GM12872 (cell line): ENCODE data around the gene CDH23.
A peak's percentile ranks its signal among the peaks of the same experiment; 100 is the strongest.

Experiments
- CTCF ChIP-seq: IDR thresholded peaks from 3 replicates; pipeline ENCODE4 v1.5.1; 2011; ENCODE audit warnings: low read depth, mild to moderate bottlenecking, low read length, moderate library complexity; ENCODE audit not compliant: insufficient read depth

The CDH23 gene

DNA sequence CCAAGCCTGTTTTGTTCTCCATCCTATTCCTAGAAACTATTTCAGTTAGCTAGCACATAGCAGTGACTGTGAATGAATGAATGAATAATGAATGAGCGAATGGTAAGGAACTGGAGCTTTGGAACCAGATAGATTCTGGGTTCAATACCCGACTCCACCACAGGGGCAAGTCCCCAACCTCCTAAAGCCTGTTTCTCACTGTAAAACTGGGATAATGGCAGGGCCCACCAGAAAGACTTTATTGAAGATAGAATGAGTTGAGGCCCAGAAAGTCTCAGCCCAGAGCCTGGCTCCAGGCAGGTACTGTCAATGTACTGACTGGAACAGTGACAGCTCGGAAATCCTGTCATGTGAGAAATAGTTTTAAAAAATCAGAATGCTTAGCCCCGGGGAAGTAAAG, 1.1 kb upstream of the CDH23 start:
- no peak for TF ChIP-seq CTCF

DNA sequence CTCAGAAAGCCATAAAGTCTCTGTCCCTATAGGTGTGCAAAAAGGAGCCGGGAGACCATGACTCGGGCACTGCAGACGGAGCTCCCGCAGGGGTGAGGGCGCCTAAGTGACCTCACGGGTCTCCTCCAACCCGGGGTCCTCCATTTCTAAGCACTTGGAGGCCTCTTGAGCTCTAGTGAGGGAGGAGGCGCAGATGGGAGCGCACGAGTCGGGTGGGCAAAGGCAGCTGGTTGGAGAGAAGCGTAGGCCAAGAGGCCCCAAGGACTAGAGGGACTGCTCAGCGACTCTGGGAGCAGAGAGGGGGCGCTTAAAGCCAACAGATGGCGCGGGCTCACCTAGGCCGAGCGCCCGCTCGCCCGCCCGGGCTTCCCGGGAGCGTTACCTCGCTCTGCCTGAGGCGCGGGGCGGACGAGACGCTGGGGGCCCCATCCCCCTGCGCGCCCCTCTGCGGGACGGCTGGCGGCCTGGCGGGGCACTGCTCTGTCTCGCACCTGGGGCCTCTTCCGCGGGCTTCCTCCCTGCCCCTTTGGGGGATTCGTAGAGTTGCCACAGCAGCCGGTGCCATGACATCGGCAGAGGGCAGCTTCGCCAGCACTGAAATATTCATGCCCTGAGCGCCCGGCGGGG, 523 bp upstream of the CDH23 start:
- TF ChIP-seq CTCF, result peak; percentile 30; the same call in 2 of the 3 replicates

GRCh38 chr10:71397296-71398212, 834 bp downstream of the CDH23 start:
- no peak for TF ChIP-seq CTCF

- TF ChIP-seq CTCF, result no peak
These were observed 2.3 kb downstream of the CDH23 start for GRCh38 chr10:71398976-71399375.

DNA sequence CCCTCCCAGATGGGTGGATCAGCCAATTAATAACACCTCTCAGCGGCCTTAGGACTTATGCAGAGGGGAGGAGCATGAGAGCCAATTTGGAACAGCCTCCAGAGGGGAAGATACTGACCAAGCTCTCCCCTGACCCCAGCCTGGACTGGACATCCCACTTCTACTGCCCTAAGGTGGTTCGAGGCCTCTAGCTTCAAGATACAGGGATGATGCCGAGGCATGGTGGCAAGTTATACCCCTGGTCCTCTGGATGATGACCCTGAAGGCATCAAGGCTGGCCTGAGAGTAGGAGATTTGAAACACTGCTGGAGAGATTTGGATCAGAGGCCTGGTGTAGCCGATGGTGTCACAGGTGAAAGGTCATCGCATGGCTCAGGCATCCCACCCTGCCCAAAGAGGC, 3.2 kb downstream of the CDH23 start:
- TF ChIP-seq CTCF, result no peak

DNA sequence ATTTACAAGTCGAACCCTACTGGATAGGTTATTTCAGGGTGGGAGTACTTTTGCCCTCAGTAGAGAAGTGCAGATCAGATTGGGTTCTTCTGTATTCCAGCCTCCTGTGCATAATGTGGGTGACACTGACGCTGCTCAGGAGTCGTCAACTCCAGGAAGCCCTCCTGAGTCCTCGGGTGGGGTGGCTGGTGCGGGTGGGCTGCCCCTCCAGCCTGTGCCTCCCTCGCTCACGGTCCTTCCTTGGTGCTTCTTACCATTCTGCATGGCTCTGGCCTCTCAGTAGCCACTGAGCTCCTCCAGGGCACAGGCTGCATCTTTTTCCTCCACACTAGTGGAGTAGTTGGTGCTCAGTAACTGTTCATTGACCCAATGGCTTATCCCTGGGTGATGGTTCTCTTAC, 4.3 kb downstream of the CDH23 start:
- TF ChIP-seq CTCF, result no peak

- no peak for TF ChIP-seq CTCF
These were observed 5.3 kb downstream of the CDH23 start for GRCh38 chr10:71402005-71402404.
